GM19238 (cell line): ENCODE results near the gene FLG2.
"Not testable (repeated sequence)": the region's sequence is repeated elsewhere in the genome, so short reads cannot be mapped to it uniquely, and the experiment has no call there.

Experiments used
- DNase-seq: peaks from one replicate; pipeline ENCODE4 v3.0.0; 2011; ENCODE audit warnings: low spot score; ENCODE audit not compliant: insufficient read length

The FLG2 gene

GRCh38 chr1:152313319-152313801 lies 46.4 kb downstream of the FLG2 start:
- DNase-seq = no peak

GRCh38 chr1:152312169-152312568 lies 47.6 kb downstream of the FLG2 start:
- not testable (repeated sequence) for DNase-seq

- no peak for DNase-seq
Measured at GRCh38 chr1:152309955-152310354, 49.9 kb downstream of the FLG2 start.

DNA sequence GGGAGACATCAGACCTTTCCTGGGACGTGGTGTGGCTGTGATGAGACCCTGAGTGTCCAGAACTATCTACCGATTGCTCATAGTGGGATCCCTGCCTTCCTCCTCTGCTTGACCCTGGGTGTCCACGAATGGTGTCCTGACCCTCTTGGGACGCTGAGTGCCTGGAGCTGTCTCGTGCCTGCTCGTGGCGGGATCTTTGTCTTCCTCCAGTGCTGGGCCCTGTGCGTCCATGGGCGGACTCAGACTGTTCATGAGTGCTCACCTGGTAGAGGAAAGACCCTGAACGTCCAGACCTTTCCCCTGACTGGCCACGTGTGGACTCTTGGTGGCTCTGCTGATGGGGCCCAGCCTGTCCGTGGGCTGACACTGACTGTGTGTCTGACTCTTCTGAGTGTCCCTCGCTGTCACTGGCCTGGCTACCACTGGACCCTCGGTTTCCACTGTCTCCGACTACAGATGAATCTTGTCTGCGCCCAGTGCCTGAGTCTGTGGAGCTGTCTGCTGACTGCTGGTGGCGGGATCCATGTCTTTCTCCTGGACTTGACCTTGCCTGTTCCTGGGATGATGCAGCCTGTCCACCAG lies 50.4 kb downstream of the FLG2 start:
- not testable (repeated sequence) for DNase-seq

GRCh38 chr1:152308758-152309157 lies 51.0 kb downstream of the FLG2 start:
- DNase-seq = not testable (repeated sequence)

- not testable (repeated sequence) for DNase-seq
Measured at GRCh38 chr1:152307970-152308369, 51.8 kb downstream of the FLG2 start.

- DNase-seq = not testable (repeated sequence)
Measured at GRCh38 chr1:152306123-152306522, 53.7 kb downstream of the FLG2 start.

GRCh38 chr1:152304773-152305172 lies 55.0 kb downstream of the FLG2 start:
- not testable (repeated sequence) for DNase-seq

- not testable (repeated sequence) for DNase-seq
Measured at GRCh38 chr1:152303139-152303872, 56.5 kb downstream of the FLG2 start.
